ENCODE measurements around the gene ALG9. TPM values are rescaled to one million over a fixed set of nuclear protein-coding genes. Genes with fewer than 3 reads are reported as not detected.
A peak's percentile ranks its signal among the peaks of the same experiment; 100 is the strongest.

The ALG9 gene
- polyA plus RNA-seq, 3 donors = 7.4 to 7.9 (median 7.8) TPM

GRCh38 chr11:111811445-111811844 lies 59.9 kb downstream of the ALG9 start:
- Histone ChIP-seq H3K27me3 (ENCODE audit: control insufficient read depth in 2 of 2, insufficient read depth in 2 of 2, low read length in 2 of 2) (no peaks in the 10 kb centered on the region), H3K9me3 (replicated peaks in 1 of 2; ENCODE audit: control insufficient read depth in 1 of 2, insufficient read depth in 1 of 2, low read length in 2 of 2) (no peaks in the 10 kb centered on the region), H2AFZ (ENCODE audit: insufficient read depth, low read depth, low read length, poor library complexity, severe bottlenecking) (no peak overlapping the region), H4K20me1 (ENCODE audit: insufficient read depth, low read length) (no peaks in the 10 kb centered on the region), H3K27ac (ENCODE audit: low read depth in 1 of 2, low read length in 2 of 2) (no peak overlapping the region), H3K4me1 (ENCODE audit: control insufficient read depth in 1 of 2, insufficient read depth in 2 of 2, low read length in 2 of 2) (no peaks in the 10 kb centered on the region), H3K9ac (ENCODE audit: insufficient read depth, low read length, poor library complexity, severe bottlenecking) (no peak overlapping the region), H3K4me3 (replicated peaks in 1 of 3; ENCODE audit: low read depth in 2 of 3, low read length in 3 of 3) (no peak overlapping the region), H3K79me2 (ENCODE audit: insufficient read depth, low read length) (no peaks in the 10 kb centered on the region), H3K36me3 (replicated peaks in 1 of 2; ENCODE audit: control insufficient read depth in 1 of 2, insufficient read depth in 2 of 2, low read length in 2 of 2) (peaks cover 19 to 50% of the 10 kb centered on the region in 2 donors), H3K4me2 (replicated peaks; ENCODE audit: extremely low read depth, low read length, poor library complexity, severe bottlenecking) (no peak overlapping the region)
- H3K27ac Mint-ChIP-seq = no peak overlapping the region
- DNase-seq = no peak
- no peak for TF ChIP-seq CTCF (IDR thresholded peaks at IDR 0.05)
- no peak overlapping the region for H3K4me3 Mint-ChIP-seq
- H3K4me1 Mint-ChIP-seq = no peaks in the 10 kb centered on the region
- WGBS (ENCODE audit: insufficient coverage) = 100% methylated on average over 1 of the region's 2 CpGs
- peaks cover 30 to 54% of the 10 kb centered on the region in 2 donors for H3K36me3 Mint-ChIP-seq
- H3K27me3 Mint-ChIP-seq (ENCODE audit: low read depth in 3 of 3) = no peaks in the 10 kb centered on the region
- H3K9me3 Mint-ChIP-seq = no peaks in the 10 kb centered on the region
- intact Hi-C loops (cut with micrococcal nuclease) = no loop called here

- H3K27me3 Mint-ChIP-seq (ENCODE audit: low read depth in 3 of 3) = no peaks in the 10 kb centered on the region
- H3K27me3 ChIP-seq (ENCODE audit: control insufficient read depth in 2 of 2, insufficient read depth in 2 of 2, low read length in 2 of 2) = no peaks in the 10 kb centered on the region
- no peak overlapping the region for H3K9ac ChIP-seq (ENCODE audit: insufficient read depth, low read length, poor library complexity, severe bottlenecking)
- H3K36me3 ChIP-seq (replicated peaks in 1 of 2; ENCODE audit: control insufficient read depth in 1 of 2, insufficient read depth in 2 of 2, low read length in 2 of 2) = peaks cover 16 to 59% of the 10 kb centered on the region in 2 donors
- no peak overlapping the region for H3K27ac ChIP-seq (ENCODE audit: low read depth in 1 of 2, low read length in 2 of 2)
- H3K4me2 ChIP-seq (replicated peaks; ENCODE audit: extremely low read depth, low read length, poor library complexity, severe bottlenecking) = no peak overlapping the region
- no peaks in the 10 kb centered on the region for H3K4me1 ChIP-seq (ENCODE audit: control insufficient read depth in 1 of 2, insufficient read depth in 2 of 2, low read length in 2 of 2)
- no peaks in the 10 kb centered on the region for H3K4me1 Mint-ChIP-seq
- DNase-seq = no peak
- no peak for TF ChIP-seq CTCF (IDR thresholded peaks at IDR 0.05)
- intact Hi-C loops (cut with micrococcal nuclease) = no loop called here
- WGBS (ENCODE audit: insufficient coverage) = 100% methylated on average over 2 of the region's 2 CpGs
- no peak overlapping the region for H3K4me3 ChIP-seq (replicated peaks in 1 of 3; ENCODE audit: low read depth in 2 of 3, low read length in 3 of 3)
- H3K36me3 Mint-ChIP-seq = peaks cover 48 to 64% of the 10 kb centered on the region in 2 donors
- H3K4me3 Mint-ChIP-seq = no peak overlapping the region
- no peaks in the 10 kb centered on the region for H3K79me2 ChIP-seq (ENCODE audit: insufficient read depth, low read length)
- no peaks in the 10 kb centered on the region for H3K9me3 ChIP-seq (replicated peaks in 1 of 2; ENCODE audit: control insufficient read depth in 1 of 2, insufficient read depth in 1 of 2, low read length in 2 of 2)
- no peaks in the 10 kb centered on the region for H4K20me1 ChIP-seq (ENCODE audit: insufficient read depth, low read length)
- no peaks in the 10 kb centered on the region for H3K9me3 Mint-ChIP-seq
- H3K27ac Mint-ChIP-seq = peak overlapping the region in 1 of 7 donors; percentile 28
- no peak overlapping the region for H2AFZ ChIP-seq (ENCODE audit: insufficient read depth, low read depth, low read length, poor library complexity, severe bottlenecking)
Observed at GRCh38 chr11:111808834-111809233, 62.5 kb downstream of the ALG9 start.
